OCI-LY1 (cell line): ENCODE measurements around the gene NELL2.
"Not testable (repeated sequence)": the region's sequence is repeated elsewhere in the genome, so short reads cannot be mapped to it uniquely, and the experiment has no call there.

Source experiments
- H2AFZ ChIP-seq: fragments of 200-600 bp; sonication (generic), shearing (Covaris generic); 2 replicates; pipeline ENCODE4 v1.6.0; 2014; ENCODE audit warnings: antibody characterized with exemption, mild to moderate bottlenecking, low read length
- H3F3A ChIP-seq: fragments of 200-600 bp; sonication (generic), shearing (Covaris generic); 2 replicates; pipeline ENCODE4 v1.6.0; 2014; ENCODE audit warnings: mild to moderate bottlenecking, antibody characterized with exemption, low read length, moderate library complexity; ENCODE audit not compliant: insufficient read depth
- H3K27ac ChIP-seq: fragments of 200-600 bp; sonication (generic); 2 replicates; pipeline ENCODE4 v1.5.1; 2014; ENCODE audit warnings: low read length, mixed run types, mild to moderate bottlenecking, low read depth; ENCODE audit not compliant: poor library complexity, severe bottlenecking
- H3K27me3 ChIP-seq: fragments of 200-600 bp; sonication (generic); 2 replicates; pipeline ENCODE4 v1.6.0; 2014; ENCODE audit warnings: antibody characterized with exemption, mild to moderate bottlenecking, low read length, moderate library complexity; ENCODE audit not compliant: insufficient read depth
- H3K36me3 ChIP-seq: fragments of 200-600 bp; sonication (generic); 2 replicates; pipeline ENCODE4 v1.6.1; 2014; ENCODE audit warnings: mild to moderate bottlenecking, antibody characterized with exemption, low read length, moderate library complexity, mixed read lengths; ENCODE audit not compliant: insufficient read depth
- H3K4me1 ChIP-seq: fragments of 200-600 bp; sonication (generic); 2 replicates; pipeline ENCODE4 v1.5.1; 2014; ENCODE audit warnings: mild to moderate bottlenecking, low read length, moderate library complexity; ENCODE audit not compliant: insufficient read depth, severe bottlenecking
- H3K4me2 ChIP-seq: fragments of 200-600 bp; sonication (generic), shearing (Covaris generic); 2 replicates; pipeline ENCODE4 v1.6.1; 2014; ENCODE audit warnings: low read length
- H3K4me3 ChIP-seq: fragments of 200-600 bp; sonication (generic); 2 replicates; pipeline ENCODE4 v1.5.1; 2014; ENCODE audit warnings: low read length, low read depth, mild to moderate bottlenecking, mixed read lengths; ENCODE audit not compliant: poor library complexity, severe bottlenecking
- H3K79me2 ChIP-seq: fragments of 200-600 bp; shearing (Covaris generic); 2 replicates; pipeline ENCODE4 v1.6.1; 2016; ENCODE audit warnings: mixed run types, low read length, mixed read lengths; ENCODE audit not compliant: insufficient read depth
- H3K9ac ChIP-seq: fragments of 200-600 bp; sonication (generic), shearing (Covaris generic); 2 replicates; pipeline ENCODE4 v1.6.1; 2014; ENCODE audit warnings: mild to moderate bottlenecking, low read length, mixed read lengths
- H3K9me2 ChIP-seq: fragments of 200-600 bp; sonication (generic), shearing (Covaris generic); 2 replicates; pipeline ENCODE4 v1.6.1; 2014; ENCODE audit warnings: low read depth, mild to moderate bottlenecking, low read length, mixed read lengths
- H3K9me3 ChIP-seq: fragments of 200-600 bp; shearing (Covaris generic); 2 replicates; pipeline ENCODE4 v1.6.1; 2014; ENCODE audit warnings: low read length, mixed read lengths
- H4K20me1 ChIP-seq: fragments of 200-600 bp; sonication (generic), shearing (Covaris generic); 2 replicates; pipeline ENCODE4 v1.6.0; 2016; ENCODE audit warnings: mild to moderate bottlenecking, low read length; ENCODE audit not compliant: insufficient read depth
- CTCF ChIP-seq: fragments of 200-600 bp; sonication (generic), shearing (Covaris generic); IDR thresholded peaks from 2 replicates; pipeline ENCODE4 v1.5.1; 2017; ENCODE audit warnings: mild to moderate bottlenecking, antibody characterized with exemption, low read length, moderate library complexity, mixed read lengths
- EZH2 ChIP-seq: fragments of 200-600 bp; sonication (generic), shearing (Covaris generic); IDR thresholded peaks from 2 replicates; pipeline ENCODE4 v1.8.0; 2017; ENCODE audit warnings: borderline replicate concordance, mixed run types, mild to moderate bottlenecking, antibody characterized with exemption, low read length, moderate library complexity, mixed read lengths

The NELL2 gene

DNA sequence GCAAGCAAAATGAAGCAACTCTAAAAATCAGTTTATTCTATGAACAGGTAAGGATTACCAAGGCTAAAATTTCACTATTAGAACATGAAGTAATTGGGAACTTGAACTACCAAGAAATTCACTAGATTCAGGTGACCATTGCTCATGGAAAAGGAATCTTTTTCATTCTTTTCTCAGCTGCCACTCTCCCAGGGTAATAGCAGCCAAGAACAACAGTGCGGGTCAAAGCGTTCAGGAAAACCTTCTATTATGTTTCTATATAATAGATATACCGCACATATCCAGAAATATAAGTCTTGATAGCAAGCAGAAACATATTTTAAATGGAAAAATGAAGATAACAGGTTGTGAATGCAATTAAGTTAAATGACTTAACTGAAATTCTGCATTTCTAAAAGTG is 125.6 kb downstream of the NELL2 start:
- Histone ChIP-seq H3K4me1 (peaks cover 32% of the 10 kb centered on the region), H3K9ac (no peak overlapping the region), H3K79me2 (no peaks in the 10 kb centered on the region), H3K9me2 (no peaks in the 10 kb centered on the region), H3K4me2 (no peak overlapping the region), H4K20me1 (no peaks in the 10 kb centered on the region), H3K27me3 (no peaks in the 10 kb centered on the region), H2AFZ (no peak overlapping the region), H3F3A (0 out of 2 replicates have a peak, but pooled peaks cover 5% of the 10 kb centered on the region), H3K9me3 (no peaks in the 10 kb centered on the region), H3K4me3 (no peak overlapping the region), H3K27ac (peak overlapping the region; percentile 21), H3K36me3 (no peaks in the 10 kb centered on the region; the same call in 1 of the 2 replicates)
- TF ChIP-seq EZH2 = no peak

GRCh38 chr12:44749566-44749965 is 126.5 kb downstream of the NELL2 start:
- Histone ChIP-seq H3K4me1 (peaks cover 32% of the 10 kb centered on the region), H3K4me2 (no peak overlapping the region), H3K4me3 (no peak overlapping the region), H3K9me3 (no peaks in the 10 kb centered on the region), H3F3A (0 out of 2 replicates have a peak, but pooled peaks cover 5% of the 10 kb centered on the region), H2AFZ (no peak overlapping the region), H3K36me3 (no peaks in the 10 kb centered on the region; the same call in 1 of the 2 replicates), H4K20me1 (no peaks in the 10 kb centered on the region), H3K9ac (no peak overlapping the region), H3K79me2 (no peaks in the 10 kb centered on the region), H3K9me2 (no peaks in the 10 kb centered on the region), H3K27ac (peak overlapping the region; percentile 21), H3K27me3 (no peaks in the 10 kb centered on the region)
- TF ChIP-seq CTCF (no peak), EZH2 (no peak)

DNA sequence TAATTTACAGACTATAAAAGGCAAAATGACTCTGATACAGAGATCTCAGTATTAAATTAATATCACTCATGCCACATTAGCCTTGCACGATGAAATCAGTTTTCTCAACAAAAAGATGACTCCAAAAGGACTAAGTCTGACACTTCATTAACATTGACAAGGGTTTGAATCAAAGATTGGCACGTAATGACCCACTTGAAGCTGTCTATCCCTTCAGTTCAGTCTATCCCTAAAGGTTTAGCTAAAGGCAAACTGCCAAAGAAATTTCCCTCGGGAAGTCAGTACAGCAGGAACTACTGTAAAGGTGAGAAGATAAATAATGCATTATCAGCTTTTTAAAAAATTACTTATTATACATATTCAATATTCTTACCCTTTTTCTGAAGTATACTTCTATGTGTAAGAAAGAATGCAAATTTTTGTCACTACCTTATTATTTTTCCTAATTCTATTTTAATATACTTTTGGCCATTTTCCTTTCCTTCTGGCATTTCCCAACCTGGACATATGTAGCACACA is 127.1 kb downstream of the NELL2 start:
- Histone ChIP-seq H3K27me3 (no peaks in the 10 kb centered on the region), H3K4me1 (peaks cover 32% of the 10 kb centered on the region), H3K9ac (no peak overlapping the region), H3K4me3 (no peak overlapping the region), H3F3A (0 out of 2 replicates have a peak, but pooled peaks cover 5% of the 10 kb centered on the region), H3K9me2 (no peaks in the 10 kb centered on the region), H3K27ac (no peak overlapping the region), H2AFZ (no peak overlapping the region), H4K20me1 (no peaks in the 10 kb centered on the region), H3K36me3 (no peaks in the 10 kb centered on the region; the same call in 1 of the 2 replicates), H3K4me2 (no peak overlapping the region), H3K79me2 (no peaks in the 10 kb centered on the region), H3K9me3 (no peaks in the 10 kb centered on the region)
- no peak for TF ChIP-seq EZH2
- no peak for TF ChIP-seq CTCF

DNA sequence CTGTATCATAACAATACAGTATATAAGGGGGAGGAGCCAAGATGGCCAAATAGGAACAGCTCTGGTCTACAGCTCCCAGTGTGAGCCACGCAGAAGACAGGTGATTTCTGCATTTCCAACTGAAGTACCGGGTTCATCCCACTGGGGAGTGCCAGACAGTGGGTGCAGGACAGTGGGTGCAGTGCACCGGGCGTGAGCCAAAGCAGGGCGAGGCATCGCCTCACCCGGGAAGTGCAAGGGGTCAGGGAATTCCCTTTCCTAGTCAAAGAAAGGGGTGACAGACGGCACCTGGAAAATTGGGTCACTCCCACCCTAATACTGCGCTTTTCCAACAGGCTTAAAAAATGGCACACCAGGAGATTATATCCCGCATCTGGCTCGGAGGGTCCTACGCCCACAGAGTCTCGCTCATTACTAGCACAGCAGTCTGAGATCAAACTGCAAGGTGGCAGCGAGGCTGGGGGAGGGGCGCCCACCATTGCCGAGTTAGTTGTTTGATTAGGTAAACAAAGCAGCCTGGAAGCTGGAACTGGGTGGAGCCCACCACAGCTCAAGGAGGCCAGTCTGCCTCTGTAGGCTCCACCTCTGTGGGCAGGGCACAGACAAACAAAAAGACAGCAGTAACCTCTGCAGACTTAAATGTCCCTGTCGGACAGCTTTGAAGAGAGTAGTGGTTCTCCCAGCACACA is 134.7 kb downstream of the NELL2 start:
- not testable (repeated sequence) for H3F3A ChIP-seq, H3K4me2 ChIP-seq, H3K79me2 ChIP-seq, H3K9me3 ChIP-seq, H4K20me1 ChIP-seq, H3K4me3 ChIP-seq, H3K9ac ChIP-seq, H3K27ac ChIP-seq, H2AFZ ChIP-seq, H3K9me2 ChIP-seq, H3K27me3 ChIP-seq, H3K36me3 ChIP-seq
- peaks cover 13% of the 10 kb centered on the region for H3K4me1 ChIP-seq
